IMR-90 (cell line): ENCODE measurements around the gene TP63. TPM values are rescaled to one million over a fixed set of nuclear protein-coding genes. Genes with fewer than 3 reads are reported as not detected.

Experiments used
- ATAC-seq: fragments of 200-7000 bp; cut with Tn5 transposase; 2 replicates; pipeline ENCODE4 v1.9.1; 2020; ENCODE audit warnings: low read depth, mild to moderate bottlenecking, moderate library complexity
- BruUV-seq: library from RNA; stranded (reverse); fragments of 400-500 nt; replicated peaks from 2 replicates; lab custom pipeline; 2021; lab: Mats Ljungman, UMichigan
- CTCF ChIA-PET: fragments of 300-600 bp; formaldehyde crosslinking; extraction: SDS; loops from one replicate; lab custom pipeline; 2021; ENCODE audit warnings: antibody characterized with exemption; lab: Yijun Ruan, JAX
- POLR2A ChIA-PET: fragments of 300-600 bp; sonication (Branson Sonifier 250); formaldehyde crosslinking; loops from one replicate; lab custom pipeline; 2022; ENCODE audit warnings: antibody characterized with exemption; ENCODE audit not compliant: unreplicated experiment; lab: Charles Lee
- DNase-seq: peaks from one replicate; pipeline ENCODE4 v3.0.0; 2013
- H2AFZ ChIP-seq: replicated peaks from 2 replicates; pipeline ENCODE3; 2013; ENCODE audit warnings: low read length, mild to moderate bottlenecking; ENCODE audit not compliant: poor library complexity
- H2AK5ac ChIP-seq: 2 replicates; pipeline ENCODE4 v1.6.1; 2013; ENCODE audit warnings: low read depth, low read length, inconsistent platforms
- H2AK9ac ChIP-seq: replicated peaks from 2 replicates; pipeline ENCODE3; 2013; ENCODE audit warnings: mild to moderate bottlenecking, low read depth, low read length, moderate library complexity; ENCODE audit not compliant: poor library complexity
- H2BK120ac ChIP-seq: 2 replicates; pipeline ENCODE4 v1.6.1; 2013; ENCODE audit warnings: low read depth, low read length, inconsistent platforms
- H2BK15ac ChIP-seq: 3 replicates; pipeline ENCODE4 v1.6.1; 2013; ENCODE audit warnings: low read depth, low read length, inconsistent platforms
- H2BK20ac ChIP-seq: 2 replicates; pipeline ENCODE4 v1.6.1; 2013; ENCODE audit warnings: low read depth, mild to moderate bottlenecking, inconsistent platforms, low read length, moderate library complexity
- H2BK5ac ChIP-seq: 2 replicates; pipeline ENCODE4 v1.6.1; 2013; ENCODE audit warnings: mild to moderate bottlenecking, low read depth, low read length, inconsistent platforms; ENCODE audit not compliant: poor library complexity, severe bottlenecking
- H3K14ac ChIP-seq: replicated peaks from 2 replicates; pipeline ENCODE4 v1.6.1; 2013; ENCODE audit warnings: low read depth, low read length, inconsistent platforms
- H3K18ac ChIP-seq: 2 replicates; pipeline ENCODE4 v1.6.1; 2013; ENCODE audit warnings: low read depth, low read length, control low read depth
- H3K23ac ChIP-seq: 2 replicates; pipeline ENCODE4 v1.6.1; 2013; ENCODE audit warnings: low read depth, low read length, inconsistent platforms
- H3K27ac ChIP-seq: 2 replicates; pipeline ENCODE4 v1.5.1; 2013; ENCODE audit warnings: mild to moderate bottlenecking, control low read depth, low read length; ENCODE audit not compliant: insufficient read depth
- H3K27me3 ChIP-seq: 2 replicates; pipeline ENCODE4 v1.6.1; 2013; ENCODE audit warnings: low read length; ENCODE audit not compliant: control insufficient read depth, insufficient read depth
- H3K36me3 ChIP-seq: 2 replicates; pipeline ENCODE4 v1.6.1; 2013; ENCODE audit warnings: low read length, mixed read lengths; ENCODE audit not compliant: control insufficient read depth, insufficient read depth
- H3K4ac ChIP-seq: 2 replicates; pipeline ENCODE4 v1.6.1; 2013; ENCODE audit warnings: low read depth, low read length, inconsistent platforms
- H3K4me1 ChIP-seq: 2 replicates; pipeline ENCODE4 v1.6.1; 2013; ENCODE audit warnings: low read length, mixed read lengths; ENCODE audit not compliant: control insufficient read depth, insufficient read depth
- H3K4me2 ChIP-seq: 2 replicates; pipeline ENCODE4 v1.6.1; 2013; ENCODE audit warnings: low read depth, mild to moderate bottlenecking, control low read depth, low read length, moderate library complexity
- H3K4me3 ChIP-seq: 2 replicates; pipeline ENCODE4 v1.5.1; 2013; ENCODE audit warnings: low read depth, mild to moderate bottlenecking, control low read depth, low read length, moderate library complexity; ENCODE audit not compliant: insufficient read depth
- H3K56ac ChIP-seq: 2 replicates; pipeline ENCODE4 v1.6.1; 2013; ENCODE audit warnings: low read length, inconsistent platforms; ENCODE audit not compliant: insufficient read depth; ENCODE audit errors: extremely low read depth
- H3K79me1 ChIP-seq, 2 experiments: 2 replicates each; pipeline ENCODE4 v1.6.1; 2013; ENCODE audit warnings: low read length in 2 of 2, inconsistent platforms in 1 of 2, low read depth in 1 of 2
- H3K9ac ChIP-seq: 2 replicates; pipeline ENCODE4 v1.6.1; 2013; ENCODE audit warnings: low read depth, low read length, control low read depth
- H3K9me1 ChIP-seq: 2 replicates; pipeline ENCODE4 v1.6.1; 2013; ENCODE audit warnings: low read length, inconsistent platforms; ENCODE audit not compliant: insufficient read depth
- H3K9me3 ChIP-seq: 2 replicates; pipeline ENCODE4 v1.6.1; 2013; ENCODE audit warnings: low read length; ENCODE audit not compliant: control insufficient read depth, insufficient read depth
- H4K20me1 ChIP-seq: 2 replicates; pipeline ENCODE4 v1.6.1; 2013; ENCODE audit warnings: low read length, inconsistent platforms; ENCODE audit not compliant: insufficient read depth
- H4K5ac ChIP-seq: 2 replicates; pipeline ENCODE4 v1.6.1; 2013; ENCODE audit warnings: mild to moderate bottlenecking, low read depth, low read length, control low read depth
- H4K8ac ChIP-seq, 2 experiments: 2 replicates each; pipeline ENCODE4 v1.6.1; 2013; ENCODE audit warnings: low read depth in 2 of 2, low read length in 2 of 2, control low read depth in 1 of 2, inconsistent platforms in 1 of 2
- H4K91ac ChIP-seq: 2 replicates; pipeline ENCODE4 v1.6.1; 2013; ENCODE audit warnings: low read depth, low read length, inconsistent platforms; ENCODE audit not compliant: insufficient read depth
- BHLHE40 ChIP-seq: fragments of 150-350 bp; IDR thresholded peaks from 2 replicates; pipeline ENCODE4 v1.6.1; 2016; ENCODE audit warnings: mild to moderate bottlenecking, low read depth, low read length
- CEBPB ChIP-seq: IDR thresholded peaks from 2 replicates; pipeline ENCODE4 v1.6.1; 2012; ENCODE audit warnings: low read depth, low read length, improper control_type of control experiment
- CHD1 ChIP-seq: IDR thresholded peaks from 2 replicates; pipeline ENCODE4 v1.6.1; 2012; ENCODE audit warnings: low read depth, low read length, improper control_type of control experiment
- CTCF ChIP-seq: conservative IDR thresholded peaks from 2 replicates; pipeline ENCODE4 v1.5.1; 2012; ENCODE audit warnings: mild to moderate bottlenecking, low read depth, low read length, improper control_type of control experiment
- ELK1 ChIP-seq: fragments of 150-350 bp; IDR thresholded peaks from 2 replicates; pipeline ENCODE4 v1.6.1; 2016; ENCODE audit warnings: low read depth, mild to moderate bottlenecking, low read length, moderate library complexity, borderline replicate concordance
- FOS ChIP-seq: fragments of 150-350 bp; IDR thresholded peaks from 2 replicates; pipeline ENCODE4 v1.6.1; 2016; ENCODE audit warnings: low read depth, low read length
- MAFK ChIP-seq: IDR thresholded peaks from 2 replicates; pipeline ENCODE4 v1.6.1; 2012; ENCODE audit warnings: low read depth, low read length, improper control_type of control experiment
- MAZ ChIP-seq: IDR thresholded peaks from 2 replicates; pipeline ENCODE4 v1.6.1; 2012; ENCODE audit warnings: low read depth, mild to moderate bottlenecking, low read length, improper control_type of control experiment, moderate library complexity, borderline replicate concordance
- MXI1 ChIP-seq: IDR thresholded peaks from 2 replicates; pipeline ENCODE4 v1.6.1; 2012; ENCODE audit warnings: low read depth, mild to moderate bottlenecking, low read length, moderate library complexity, borderline replicate concordance
- NFE2L2 ChIP-seq: fragments of 150-350 bp; IDR thresholded peaks from 2 replicates; pipeline ENCODE4 v1.6.1; 2016; ENCODE audit warnings: low read depth, mild to moderate bottlenecking, low read length
- POLR2A ChIP-seq: IDR thresholded peaks from 2 replicates; pipeline ENCODE4 v1.6.1; 2012; ENCODE audit warnings: mild to moderate bottlenecking, low read depth, low read length
- RAD21 ChIP-seq: IDR thresholded peaks from 2 replicates; pipeline ENCODE4 v1.6.1; 2012; ENCODE audit warnings: low read length, improper control_type of control experiment
- RCOR1 ChIP-seq: IDR thresholded peaks from 2 replicates; pipeline ENCODE4 v1.6.1; 2012; ENCODE audit warnings: mild to moderate bottlenecking, low read length, improper control_type of control experiment; ENCODE audit not compliant: insufficient replicate concordance
- RFX5 ChIP-seq: IDR thresholded peaks from 2 replicates; pipeline ENCODE4 v1.8.0; 2012; ENCODE audit warnings: low read depth, mild to moderate bottlenecking, low read length, moderate library complexity
- SMC3 ChIP-seq: fragments of 150-350 bp; IDR thresholded peaks from 2 replicates; pipeline ENCODE4 v1.6.1; 2016; ENCODE audit warnings: low read depth, mild to moderate bottlenecking, antibody characterized with exemption, low read length, moderate library complexity
- USF2 ChIP-seq: fragments of 150-350 bp; IDR thresholded peaks from 2 replicates; pipeline ENCODE4 v1.6.1; 2017; ENCODE audit warnings: mild to moderate bottlenecking, antibody characterized with exemption, low read length, low read depth
- WGBS, 2 experiments: methylation state at CpG; one replicate each; pipeline versions ENCODE4 v1.1.5 to v1.1.7; 2013; ENCODE audit warnings: missing lambda C conversion rate in 2 of 2; ENCODE audit not compliant: insufficient read length in 1 of 2; ENCODE audit errors: extremely low coverage in 2 of 2; 5-methylcytosine and 5-hydroxymethylcytosine counted together
- dilution Hi-C: fragments of 300-500 bp; cut with HindIII; formaldehyde crosslinking; loops from one replicate; pipeline ENCODE4 v1.14.3; 2018; ENCODE audit warnings: low sequenced_read_pairs; ENCODE audit not compliant: unreplicated experiment
- in situ Hi-C: fragments of 300-500 bp; cut with MboI; formaldehyde crosslinking; loops from 3 replicates; pipeline ENCODE4 v1.14.3; 2019; ENCODE audit warnings: low sequenced_read_pairs, inconsistent platforms, mixed read lengths
- intact Hi-C: fragments of 100-400 bp; cut with micrococcal nuclease; formaldehyde crosslinking; loops from 2 replicates; pipeline ENCODE4 v1.10.0; 2022
- polyA plus RNA-seq, 3 experiments: library from polyadenylated mRNA; depleted of rRNA; stranded (reverse); fragments of >200 nt; gene quantifications; 2 replicates each; pipeline ENCODE4 v1.2.3, GENCODE V29; 2012; ENCODE audit warnings: low replicate concordance in 1 of 3
- total RNA-seq: library from RNA; depleted of rRNA; stranded (reverse); fragments of >200 nt; gene quantifications from 2 replicates; pipeline ENCODE4 v1.2.3, GENCODE V29; 2012

TP63 gene
- total and polyA plus RNA-seq, 2 of the 4 experiments (the other 2 are of a cell fraction): not detected

GRCh38 chr3:189673535-189673934 is 42.3 kb downstream of the TP63 start:
- WGBS, 2 experiments: no CpG with 5 or more reads among the region's 2 CpGs
- in situ Hi-C loops: no loop called here

More at GRCh38 chr3:189673535-189673934, 42.3 kb downstream of the TP63 start:
- Histone ChIP-seq H2BK5ac (no peak overlapping the region), H4K8ac (no peak overlapping the region), H3K9me3 (no peaks in the 10 kb centered on the region), H3K4me3 (no peak overlapping the region), H3K4ac (no peak overlapping the region), H4K91ac (no peak overlapping the region), H3K9me1 (no peaks in the 10 kb centered on the region), H2BK20ac (no peak overlapping the region), H4K5ac (no peak overlapping the region), H3K27ac (no peak overlapping the region), H3K79me1 (no peaks in the 10 kb centered on the region), H3K4me2 (no peak overlapping the region), H3K4me1 (no peaks in the 10 kb centered on the region), H4K20me1 (no peaks in the 10 kb centered on the region), H2AK5ac (no peak overlapping the region), H3K9ac (no peak overlapping the region), H3K27me3 (no peaks in the 10 kb centered on the region; the same call in 1 of the 2 replicates), H3K23ac (no peak overlapping the region), H3K56ac (no peak overlapping the region), H2AFZ (no peak overlapping the region), H2BK120ac (no peak overlapping the region), H3K14ac (no peak overlapping the region), H2BK15ac (no peak overlapping the region), H2AK9ac (no peak overlapping the region), H3K36me3 (no peaks in the 10 kb centered on the region), H3K18ac (no peak overlapping the region)
- BruUV-seq: no TSS peak
- intact Hi-C loops (no loop called here), dilution Hi-C loops (no loop called here)
- CTCF ChIA-PET: no interaction called here
- DNase-seq (no peak), ATAC-seq (no peak)
- TF ChIP-seq SMC3: no peak
- no peak for TF ChIP-seq MAFK
- TF ChIP-seq RFX5: no peak
- TF ChIP-seq USF2: no peak
- TF ChIP-seq RCOR1: no peak
- TF ChIP-seq RAD21: no peak
- TF ChIP-seq POLR2A: no peak
- no peak for TF ChIP-seq CEBPB
- no peak for TF ChIP-seq CHD1
- no peak for TF ChIP-seq NFE2L2
- TF ChIP-seq MAZ: no peak
- TF ChIP-seq FOS: no peak
- TF ChIP-seq ELK1: no peak
- TF ChIP-seq BHLHE40: no peak
- no peak for TF ChIP-seq CTCF
- no peak for TF ChIP-seq MXI1
- POLR2A ChIA-PET: no interaction called here
